ENCODE measurements around the gene GTF2I.
"Not testable (repeated sequence)": the region's sequence is repeated elsewhere in the genome, so short reads cannot be mapped to it uniquely, and the experiment has no call there.

GTF2I gene

DNA sequence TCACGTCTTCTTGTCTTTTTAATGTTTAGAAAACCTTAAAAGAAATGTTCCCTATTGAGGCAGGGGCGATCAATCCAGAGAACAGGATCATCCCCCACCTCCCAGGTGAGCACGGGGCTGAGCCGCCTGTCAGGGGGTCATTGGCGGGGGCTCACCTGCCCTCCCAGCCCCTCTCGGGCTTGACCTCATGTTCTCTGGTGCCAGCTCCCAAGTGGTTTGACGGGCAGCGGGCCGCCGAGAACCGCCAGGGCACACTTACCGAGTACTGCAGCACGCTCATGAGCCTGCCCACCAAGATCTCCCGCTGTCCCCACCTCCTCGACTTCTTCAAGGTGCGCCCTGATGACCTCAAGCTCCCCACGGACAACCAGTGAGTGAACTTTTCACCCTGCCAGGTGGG lies 121.5 kb downstream of the GTF2I start:
- not testable (repeated sequence) for DNase-seq (ENCODE audit: low spot score)

DNA sequence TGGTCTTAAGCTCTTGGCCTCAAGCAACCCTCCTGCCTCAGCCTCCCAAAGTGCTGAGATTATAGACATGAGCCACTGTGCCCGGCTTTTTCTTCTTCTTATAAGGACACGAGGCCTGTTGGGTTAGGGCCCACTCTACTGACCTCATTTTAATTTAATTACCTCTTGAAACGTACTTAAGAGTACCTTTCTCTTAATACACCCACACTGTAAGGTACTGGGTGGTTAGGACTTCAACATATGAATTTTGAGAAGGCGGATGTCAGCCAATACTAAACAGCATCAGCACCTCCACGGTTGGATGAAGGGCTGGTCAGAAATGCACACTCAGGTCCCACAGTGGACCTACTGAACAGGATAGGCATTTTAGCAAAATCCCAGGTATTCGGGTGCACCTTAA lies 124.2 kb downstream of the GTF2I start:
- not testable (repeated sequence) for DNase-seq (ENCODE audit: low spot score)

DNA sequence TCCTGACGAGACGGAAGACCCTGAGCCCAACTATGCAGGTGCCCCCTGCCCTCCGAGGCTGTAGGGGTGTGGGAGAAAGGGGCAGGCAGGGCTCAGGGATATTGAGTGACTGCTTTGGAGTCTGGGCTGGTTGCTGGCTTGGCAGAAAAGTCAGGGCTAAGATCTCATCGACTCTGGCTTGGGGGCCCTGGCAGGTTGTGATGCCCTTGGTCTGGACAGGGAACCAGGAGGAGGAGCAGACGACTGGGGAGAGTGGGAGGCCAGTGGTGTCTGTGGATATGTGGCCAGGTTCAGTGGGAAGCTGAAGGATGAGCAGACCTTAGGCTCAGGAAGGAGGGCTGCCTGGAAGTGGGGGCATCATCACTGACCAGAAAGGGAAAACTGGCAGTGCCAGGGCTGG lies 126.1 kb downstream of the GTF2I start:
- DNase-seq (ENCODE audit: low spot score) = not testable (repeated sequence)

DNA sequence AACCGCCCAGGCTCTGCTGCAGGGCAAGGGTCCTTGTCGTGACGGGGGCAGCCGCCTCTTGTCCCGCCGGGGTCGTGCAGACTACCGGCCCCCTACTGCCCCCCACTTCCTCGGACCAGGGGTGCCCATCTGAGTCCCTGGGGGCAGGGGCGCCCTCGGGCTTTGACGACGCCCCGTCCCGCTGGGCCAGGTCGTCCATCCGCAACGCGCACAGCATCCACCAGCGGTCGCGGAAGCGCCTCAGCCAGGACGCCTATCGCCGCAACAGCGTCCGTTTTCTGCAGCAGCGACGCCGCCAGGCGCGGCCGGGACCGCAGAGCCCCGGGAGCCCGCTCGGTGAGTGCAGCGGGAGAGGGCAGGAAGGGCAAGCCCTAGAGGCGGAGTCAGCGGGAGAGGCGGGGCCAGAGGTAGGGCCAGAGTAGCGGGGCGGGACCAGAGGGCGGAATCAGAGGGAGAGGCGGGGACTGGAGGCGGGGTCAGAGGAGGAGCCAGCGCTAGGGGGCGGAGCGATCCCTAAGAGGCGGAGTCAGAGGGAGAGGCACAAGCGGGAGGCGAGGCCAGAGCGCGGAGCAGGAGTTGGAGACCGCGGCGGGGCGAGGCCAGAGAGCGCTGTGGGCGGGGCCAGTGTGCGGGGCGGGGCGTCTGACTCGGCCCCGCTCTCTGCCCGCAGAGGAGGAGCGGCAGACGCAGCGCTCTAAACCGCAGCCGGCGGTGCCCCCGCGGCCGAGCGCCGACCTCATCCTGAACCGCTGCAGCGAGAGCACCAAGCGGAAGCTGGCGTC lies 131.0 kb downstream of the GTF2I start:
- DNase-seq (ENCODE audit: low spot score) = not testable (repeated sequence)

DNA sequence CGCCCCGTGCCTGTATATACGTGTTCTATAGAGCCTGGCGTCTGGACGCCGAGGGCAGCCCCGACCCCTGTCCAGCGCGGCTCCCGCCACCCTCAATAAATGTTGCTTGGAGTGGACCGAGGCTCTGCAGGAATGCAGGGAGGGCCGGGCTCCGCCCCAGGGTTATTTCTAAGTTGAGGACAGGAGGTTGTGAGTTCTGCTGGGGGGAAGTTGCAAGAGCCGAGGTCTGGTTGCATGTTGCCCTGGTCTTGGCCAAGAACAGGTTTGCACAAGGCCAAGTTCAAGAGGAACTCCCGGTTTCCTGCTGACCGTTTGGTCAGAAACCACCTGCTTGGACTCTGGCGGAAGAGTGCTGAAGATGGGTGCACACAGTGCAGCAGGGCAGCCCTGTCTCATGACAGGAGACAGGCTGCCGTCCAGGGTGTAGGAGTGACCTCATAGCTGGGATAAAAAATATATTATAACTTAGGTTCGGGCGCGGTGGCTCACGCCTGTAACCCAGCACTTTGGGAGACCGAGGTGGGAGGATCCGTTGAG lies 131.8 kb downstream of the GTF2I start:
- DNase-seq (ENCODE audit: low spot score) = not testable (repeated sequence)

DNA sequence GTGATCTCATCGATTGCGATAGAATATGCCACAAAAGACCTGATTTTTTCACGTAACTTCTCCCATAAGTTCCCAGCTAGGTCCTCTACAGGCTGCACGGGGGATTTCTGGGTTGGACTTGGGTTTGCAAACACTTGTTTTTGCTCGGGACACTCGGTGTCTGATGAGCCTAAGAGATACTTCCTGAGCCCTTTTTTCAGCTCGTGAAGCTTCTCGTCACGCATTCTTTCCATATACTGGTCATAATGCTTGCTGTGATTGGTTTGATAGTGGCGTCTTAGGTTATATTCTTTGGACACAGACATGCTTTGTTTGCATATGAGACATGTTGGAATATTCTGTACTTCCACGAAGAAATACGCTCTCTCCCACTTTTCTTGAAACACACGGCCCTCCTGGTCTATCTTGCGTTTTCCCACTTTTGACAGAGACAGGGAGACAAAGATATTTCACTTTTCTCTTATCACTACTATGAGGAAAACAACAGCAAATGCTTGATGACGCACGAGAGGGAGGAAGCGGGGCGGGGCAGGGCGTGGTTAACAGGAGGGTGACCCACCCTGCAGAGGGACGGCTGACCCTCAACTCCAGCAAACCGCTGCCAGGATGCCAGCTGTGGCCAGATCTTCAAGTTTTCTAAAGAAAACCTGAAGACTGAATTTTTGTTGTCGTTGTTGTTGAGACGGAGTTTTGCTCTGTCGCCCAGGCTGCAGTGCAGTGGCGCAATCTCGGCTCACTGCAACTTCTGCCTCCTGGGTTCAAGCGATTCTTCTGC lies 140.5 kb downstream of the GTF2I start:
- DNase-seq (ENCODE audit: low spot score) = not testable (repeated sequence)

DNA sequence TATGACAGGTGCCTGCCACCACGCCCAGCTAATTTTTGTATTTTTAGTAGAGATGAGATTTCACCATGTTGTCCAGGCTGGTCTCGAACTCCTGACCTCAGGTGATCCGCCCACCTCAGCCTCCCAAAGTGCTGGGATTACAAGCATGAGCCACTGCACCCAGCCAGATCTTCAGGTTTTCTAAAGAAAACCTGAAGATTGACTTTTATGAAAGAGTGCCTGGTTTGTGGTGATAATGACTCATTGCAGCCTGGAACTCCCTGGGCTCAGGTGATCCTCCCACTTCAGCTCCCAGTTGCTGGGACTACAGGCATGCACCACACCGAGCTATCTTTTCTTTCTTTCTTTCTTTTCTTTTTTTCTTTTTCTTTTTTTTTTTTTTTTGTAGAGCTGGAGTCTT lies 141.1 kb downstream of the GTF2I start:
- not testable (repeated sequence) for DNase-seq (ENCODE audit: low spot score)

Data from iPS-NIHi11 (cell line).